ENCODE measurements around the gene PLEKHA7. TPM values are rescaled to one million over a fixed set of nuclear protein-coding genes. Genes with fewer than 3 reads are reported as not detected.
"Not testable (repeated sequence)": the region's sequence is repeated elsewhere in the genome, so short reads cannot be mapped to it uniquely, and the experiment has no call there.

PLEKHA7 gene
- total RNA-seq, 1 experiment from 2014 or later, result 0.29 TPM

DNA sequence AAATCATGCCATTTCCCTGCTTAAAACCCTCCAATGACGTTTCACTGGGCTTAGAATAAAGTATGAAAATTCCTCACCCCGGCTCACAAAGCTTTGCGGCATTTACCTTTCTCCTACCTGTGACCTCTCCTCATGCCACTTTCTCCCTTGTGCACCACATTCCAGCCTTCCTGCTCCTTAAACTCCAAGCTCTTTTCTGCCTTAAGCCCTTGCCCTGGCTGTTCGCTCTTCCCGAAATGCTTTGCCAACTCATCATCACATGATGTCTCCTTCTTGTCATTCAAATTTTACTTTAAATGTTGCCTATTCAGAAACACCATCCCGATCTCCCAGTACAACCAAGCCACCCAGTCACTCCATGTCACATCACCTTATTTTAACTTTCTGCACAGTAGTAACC, 2.0 kb downstream of the PLEKHA7 start:
- no peak for DNase-seq (ENCODE audit: low read depth)

DNA sequence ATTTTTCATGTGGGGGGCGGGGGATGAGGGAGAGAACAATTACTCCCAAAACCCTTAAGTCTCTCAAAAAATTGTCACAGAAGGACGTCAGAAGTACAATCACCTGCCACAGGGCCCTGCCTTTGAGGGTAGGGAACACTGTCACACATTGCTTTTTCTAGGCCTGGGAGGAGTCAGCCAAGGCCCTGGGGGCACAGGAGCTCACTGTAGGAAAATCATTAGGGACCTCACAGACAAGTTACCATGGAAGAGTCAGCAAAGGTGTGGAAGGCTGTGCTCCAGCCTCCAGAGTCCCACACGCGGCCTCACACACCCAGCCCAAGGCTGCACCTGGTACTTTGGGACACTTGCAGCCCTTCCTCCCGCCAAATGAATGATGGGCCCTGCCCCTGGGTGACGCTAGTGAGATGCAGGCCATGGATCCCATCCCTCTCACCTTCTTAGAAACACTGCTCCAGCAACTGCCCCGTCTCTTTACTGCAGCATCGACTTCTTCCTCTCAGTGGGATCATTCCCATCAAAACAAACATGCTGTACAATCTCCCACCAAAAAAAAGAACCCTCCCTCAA, 3.3 kb downstream of the PLEKHA7 start:
- DNase-seq (ENCODE audit: low read depth), result no peak

DNA sequence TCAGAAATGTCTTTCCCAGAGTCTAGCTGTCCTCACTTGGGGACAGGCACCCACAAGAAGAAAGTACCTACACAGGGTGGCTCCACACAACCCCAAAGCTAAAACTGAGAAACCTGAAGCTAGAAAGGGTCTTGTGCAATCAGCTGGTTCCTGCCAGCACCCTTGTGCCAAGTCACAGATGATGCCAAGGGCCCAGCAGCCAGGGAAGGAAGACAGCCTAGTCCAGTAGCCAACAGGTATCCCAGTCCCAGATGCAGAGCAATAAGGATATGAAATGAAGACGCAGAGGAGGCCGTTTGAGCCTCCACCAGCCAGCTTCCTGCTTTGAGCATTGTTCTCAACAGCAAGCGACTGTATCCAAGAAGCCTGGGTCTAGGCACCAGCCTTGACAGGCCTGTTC, 6.1 kb downstream of the PLEKHA7 start:
- DNase-seq (ENCODE audit: low read depth), result no peak

DNA sequence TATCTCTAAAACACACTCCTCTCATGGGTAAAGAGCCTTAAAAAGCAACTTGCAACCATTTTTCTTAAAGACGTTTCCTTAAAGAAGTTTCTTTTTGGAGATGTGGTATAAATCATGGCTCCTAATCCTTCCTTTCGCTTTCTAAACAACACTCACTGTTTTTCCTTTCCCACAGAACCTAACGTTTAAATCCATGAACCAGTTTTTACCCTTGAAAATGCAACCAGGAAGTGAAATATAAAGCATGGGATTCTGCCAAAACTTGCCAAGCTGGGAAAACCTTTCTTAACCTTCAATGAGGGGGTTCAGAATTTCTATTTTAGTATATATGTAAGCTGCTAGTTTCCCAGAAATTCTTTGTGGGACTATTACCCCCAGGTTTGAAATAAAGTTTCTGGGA, 8.6 kb downstream of the PLEKHA7 start:
- no peak for DNase-seq (ENCODE audit: low read depth)

GRCh38 chr11:17004486-17005148, 9.6 kb downstream of the PLEKHA7 start:
- no peak for DNase-seq (ENCODE audit: low read depth)

- no peak for DNase-seq (ENCODE audit: low read depth)
Measured at GRCh38 chr11:17003426-17003825, 10.8 kb downstream of the PLEKHA7 start.

- DNase-seq (ENCODE audit: low read depth), result no peak
Measured at GRCh38 chr11:17002543-17002942, 11.7 kb downstream of the PLEKHA7 start.

DNA sequence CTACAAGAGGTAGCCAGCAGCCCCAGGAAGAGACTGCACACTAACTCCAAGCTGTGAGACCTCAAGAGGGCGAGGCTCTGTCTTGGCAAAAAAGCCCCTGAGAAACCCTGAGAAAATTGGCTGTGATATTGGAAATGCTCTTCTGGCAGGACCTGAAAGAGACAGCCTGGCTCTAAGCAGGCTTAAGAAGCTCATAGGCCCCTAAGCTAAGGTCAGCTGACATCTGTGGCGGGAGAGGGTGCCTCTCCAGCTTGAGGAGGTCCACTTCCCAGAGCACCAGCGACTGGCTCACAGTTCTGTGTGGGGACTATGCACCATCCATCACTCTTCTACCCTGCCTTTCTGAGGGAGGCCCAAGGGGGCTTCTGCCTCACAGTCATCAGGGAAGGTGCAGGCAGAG, 12.4 kb downstream of the PLEKHA7 start:
- no peak for DNase-seq (ENCODE audit: low read depth)

DNA sequence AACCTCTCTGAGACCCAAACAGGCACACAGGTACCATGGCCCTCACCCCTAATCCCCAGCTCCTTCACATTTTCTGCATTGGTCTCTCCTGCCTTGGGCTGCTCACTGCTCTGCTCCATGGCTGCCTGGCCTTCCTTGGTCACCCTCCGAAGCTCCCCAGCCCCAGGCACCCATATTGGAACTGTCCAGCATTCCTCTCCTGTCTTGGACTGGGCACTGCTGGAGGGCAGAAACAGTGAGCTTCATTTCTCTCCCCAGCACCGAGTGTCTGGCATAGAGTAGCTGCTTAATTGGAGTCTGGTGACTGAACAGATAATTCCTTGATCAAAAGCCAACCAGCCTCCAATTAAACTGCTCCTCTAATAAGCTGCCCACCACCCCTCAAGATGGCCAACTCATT, 13.2 kb downstream of the PLEKHA7 start:
- DNase-seq (ENCODE audit: low read depth), result no peak

- DNase-seq (ENCODE audit: low read depth), result not testable (repeated sequence)
Measured at GRCh38 chr11:17000253-17000652, 14.0 kb downstream of the PLEKHA7 start.

DNA sequence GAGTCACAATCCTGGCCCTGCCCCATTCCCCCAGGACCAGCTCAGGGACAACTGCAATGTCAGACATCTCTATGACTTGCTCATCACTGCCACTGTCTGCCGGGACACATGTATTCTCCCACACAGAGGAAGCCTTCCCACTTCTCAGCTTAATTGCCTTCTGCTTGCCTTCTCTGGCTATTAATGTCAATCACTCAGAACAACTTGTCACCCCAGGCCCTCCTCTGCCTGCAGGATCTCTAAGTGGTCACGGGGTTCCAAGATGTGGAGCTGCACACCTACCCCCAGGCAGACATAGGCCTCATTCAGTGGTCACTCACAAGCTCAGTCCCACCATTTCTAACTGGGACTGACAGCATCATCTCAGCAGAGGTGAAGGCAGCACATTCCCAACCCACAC, 15.1 kb downstream of the PLEKHA7 start:
- DNase-seq (ENCODE audit: low read depth), result no peak

GRCh38 chr11:16997624-16998023, 16.6 kb downstream of the PLEKHA7 start:
- no peak for DNase-seq (ENCODE audit: low read depth)

DNA sequence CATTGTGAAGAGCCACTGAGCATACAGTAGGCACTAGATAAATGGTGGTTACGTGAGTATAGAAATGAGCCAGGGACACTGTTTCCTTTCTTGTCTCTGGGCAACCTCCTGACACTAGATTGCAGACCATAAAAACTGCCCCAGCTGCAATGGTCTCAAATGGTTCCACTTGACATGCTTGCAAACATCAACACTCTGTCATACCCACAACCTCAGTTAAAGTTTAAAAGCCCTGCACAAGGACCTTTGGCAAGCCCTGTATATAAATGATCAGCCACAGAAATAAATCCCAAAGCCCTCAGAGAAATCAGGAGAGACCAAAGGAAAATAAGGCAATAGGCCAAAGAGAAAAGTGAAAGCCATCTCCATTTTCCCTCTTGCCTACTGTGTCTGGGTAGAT, 20.7 kb downstream of the PLEKHA7 start:
- no peak for DNase-seq (ENCODE audit: low read depth)

DNA sequence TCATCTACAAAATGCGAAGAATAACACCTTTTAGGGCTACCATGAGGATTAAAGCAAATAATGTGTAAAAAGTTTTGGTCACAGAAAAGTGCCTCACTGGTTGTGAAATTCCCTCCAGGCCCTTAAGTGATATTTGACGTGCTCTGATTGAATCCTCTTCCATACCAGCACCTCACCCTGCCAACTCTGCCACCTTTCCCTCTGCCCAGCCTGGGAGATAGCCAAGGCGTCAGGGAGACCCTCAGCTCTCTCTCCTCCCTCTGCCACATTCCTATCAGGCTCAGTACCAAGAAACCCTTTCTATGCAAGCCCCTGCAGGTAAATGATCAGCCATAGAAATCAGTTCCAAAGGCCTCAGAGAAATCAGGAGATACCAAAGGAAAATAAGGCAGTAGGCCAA, 21.4 kb downstream of the PLEKHA7 start:
- no peak for DNase-seq (ENCODE audit: low read depth)

DNA sequence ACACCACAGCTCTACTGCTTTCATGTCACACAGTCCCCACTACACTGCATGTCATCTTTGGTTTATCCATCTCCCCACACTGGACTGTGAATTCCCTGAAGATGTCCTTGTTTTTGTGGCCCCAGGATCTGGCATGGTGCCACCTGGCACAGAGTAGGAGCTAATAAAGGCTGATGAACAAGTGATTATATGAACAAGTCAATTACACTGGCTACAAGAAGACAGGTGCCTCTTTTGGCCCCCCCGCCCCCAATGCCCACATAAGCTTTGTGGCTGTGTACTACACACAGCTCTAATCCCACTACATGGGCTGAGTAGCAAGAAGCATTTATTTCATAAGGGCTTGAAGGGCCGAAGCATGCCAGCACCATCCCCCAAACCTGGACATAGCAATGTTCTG, 24.7 kb downstream of the PLEKHA7 start:
- DNase-seq (ENCODE audit: low read depth), result no peak

GRCh38 chr11:16987205-16987568, 27.0 kb downstream of the PLEKHA7 start:
- DNase-seq (ENCODE audit: low read depth), result no peak

- no peak for DNase-seq (ENCODE audit: low read depth)
Measured at GRCh38 chr11:16986434-16987204, 27.6 kb downstream of the PLEKHA7 start.

DNA sequence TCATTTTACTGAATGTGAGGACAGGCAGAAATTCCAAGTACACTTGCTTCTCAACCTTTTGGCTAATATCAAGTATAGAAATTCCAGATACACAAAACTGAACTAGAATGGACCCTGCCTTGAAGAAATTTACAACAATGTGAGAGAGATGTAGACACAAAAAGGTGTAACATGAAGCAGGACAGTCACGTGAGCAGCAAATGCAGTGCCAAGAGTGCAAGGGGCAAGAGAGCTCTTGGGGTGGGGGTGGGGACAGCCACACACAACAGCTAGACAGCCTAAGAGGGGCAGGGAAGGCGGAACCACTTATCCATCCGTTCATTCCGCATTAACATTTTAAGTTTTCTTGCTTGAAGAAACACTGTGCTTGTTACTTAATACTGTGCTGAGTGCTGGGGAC, 28.9 kb downstream of the PLEKHA7 start:
- DNase-seq (ENCODE audit: low read depth), result no peak

GRCh38 chr11:16984229-16984628, 30.0 kb downstream of the PLEKHA7 start:
- DNase-seq (ENCODE audit: low read depth), result no peak

DNA sequence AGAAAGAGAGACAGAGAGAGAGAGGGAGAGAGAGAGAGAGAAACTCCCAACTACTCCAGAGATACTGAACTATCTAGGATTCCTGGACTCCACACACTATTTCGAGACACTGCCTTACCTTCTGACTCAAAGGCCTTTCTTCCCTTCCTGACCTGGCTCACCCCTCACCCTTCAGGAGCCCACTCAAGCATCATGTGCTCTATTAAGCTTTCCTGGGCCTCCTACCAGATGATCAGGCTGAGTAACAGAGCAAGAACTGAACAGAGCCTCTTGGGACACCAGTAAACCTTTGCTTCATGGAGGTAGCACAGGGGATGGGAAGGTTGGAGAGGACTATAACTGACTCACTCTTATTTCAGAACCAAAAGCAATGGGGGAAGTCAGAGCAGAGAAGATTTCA, 31.4 kb downstream of the PLEKHA7 start:
- DNase-seq (ENCODE audit: low read depth), result no peak

- no peak for DNase-seq (ENCODE audit: low read depth)
Measured at GRCh38 chr11:16982256-16982671, 31.9 kb downstream of the PLEKHA7 start.

DNA sequence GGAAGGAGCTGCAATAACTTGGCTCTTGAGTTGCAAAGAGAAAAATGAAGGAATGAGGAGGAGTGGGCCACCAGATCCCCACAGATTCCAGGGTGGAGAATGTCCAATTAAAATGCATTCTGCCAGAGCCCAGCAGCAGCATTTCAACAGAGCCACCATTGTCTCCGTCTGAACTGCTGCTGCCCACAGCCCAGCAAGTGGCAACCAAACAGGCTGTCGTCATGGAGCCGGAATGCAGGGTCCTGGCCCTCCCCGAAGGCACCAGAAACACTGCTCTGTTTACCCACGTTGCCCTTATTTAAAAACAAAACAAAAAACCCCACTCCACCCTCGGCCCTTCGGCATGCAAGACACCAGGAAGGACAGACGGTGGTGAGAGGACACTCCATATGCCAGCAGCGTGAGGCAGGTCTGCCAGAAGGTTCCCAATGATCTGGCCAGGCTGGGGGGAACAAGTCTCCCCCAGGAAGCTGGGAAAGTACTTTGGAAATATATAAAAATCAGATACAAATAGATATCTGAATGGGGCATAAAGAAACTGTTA, 32.5 kb downstream of the PLEKHA7 start:
- DNase-seq (ENCODE audit: low read depth), result peak; percentile 8

Data from LHCN-M2 (cell line).